PC-3 (cell line): ENCODE results near the gene HEATR3.

ENCODE experiments used
- EZH2 ChIP-seq: fragments of 300-600 bp; sonication (generic); IDR thresholded peaks from one replicate; pipeline ENCODE4 v1.6.1; 2017; ENCODE audit warnings: antibody characterized with exemption, mild to moderate bottlenecking, low read length; ENCODE audit not compliant: unreplicated experiment
- EZH2phosphoT487 ChIP-seq: fragments of 300-600 bp; sonication (generic); IDR thresholded peaks from 2 replicates; pipeline ENCODE4 v1.6.1; 2018; ENCODE audit warnings: mild to moderate bottlenecking, antibody characterized with exemption, low read length, borderline replicate concordance
- TF ChIP-seq, protein P1 (sequence below): fragments of 300-600 bp; sonication (generic); conservative IDR thresholded peaks from 2 replicates; pipeline ENCODE4 v1.5.1; 2017; ENCODE audit warnings: antibody characterized with exemption, low read depth, mild to moderate bottlenecking, low read length

DNA sequence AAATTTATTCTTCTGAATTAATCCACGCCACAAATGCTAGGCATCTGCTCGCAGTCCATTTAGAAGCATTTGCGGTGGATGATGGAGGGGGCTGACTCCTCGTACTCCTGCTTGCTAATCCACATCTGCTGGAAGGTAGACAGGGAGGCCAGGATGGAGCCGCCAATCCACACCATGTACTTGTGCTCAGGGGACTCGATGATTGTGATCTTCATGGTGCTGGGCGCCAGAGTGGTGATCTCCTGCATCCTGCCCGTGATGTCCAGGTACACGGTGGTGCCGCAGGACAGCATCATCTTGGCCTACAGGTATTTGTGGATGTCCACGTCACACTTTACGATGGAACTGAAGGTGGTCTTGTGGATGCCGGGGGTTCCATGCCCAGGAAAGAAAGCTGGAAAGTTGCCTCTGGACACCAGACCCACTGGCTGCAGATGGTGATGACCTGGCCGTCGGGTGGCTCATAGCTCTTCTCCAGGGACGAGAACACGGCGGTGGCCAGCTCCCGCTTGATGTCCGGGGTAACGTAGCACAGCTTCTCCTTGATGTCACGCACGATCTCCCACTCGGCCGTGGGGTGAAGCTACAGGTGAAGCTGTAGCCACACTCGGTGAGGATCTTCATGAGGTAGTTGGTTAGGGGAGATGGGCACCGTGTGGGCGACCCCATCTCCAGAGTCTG is 7.5 kb upstream of the HEATR3 start:
- TF ChIP-seq, protein P1, sequence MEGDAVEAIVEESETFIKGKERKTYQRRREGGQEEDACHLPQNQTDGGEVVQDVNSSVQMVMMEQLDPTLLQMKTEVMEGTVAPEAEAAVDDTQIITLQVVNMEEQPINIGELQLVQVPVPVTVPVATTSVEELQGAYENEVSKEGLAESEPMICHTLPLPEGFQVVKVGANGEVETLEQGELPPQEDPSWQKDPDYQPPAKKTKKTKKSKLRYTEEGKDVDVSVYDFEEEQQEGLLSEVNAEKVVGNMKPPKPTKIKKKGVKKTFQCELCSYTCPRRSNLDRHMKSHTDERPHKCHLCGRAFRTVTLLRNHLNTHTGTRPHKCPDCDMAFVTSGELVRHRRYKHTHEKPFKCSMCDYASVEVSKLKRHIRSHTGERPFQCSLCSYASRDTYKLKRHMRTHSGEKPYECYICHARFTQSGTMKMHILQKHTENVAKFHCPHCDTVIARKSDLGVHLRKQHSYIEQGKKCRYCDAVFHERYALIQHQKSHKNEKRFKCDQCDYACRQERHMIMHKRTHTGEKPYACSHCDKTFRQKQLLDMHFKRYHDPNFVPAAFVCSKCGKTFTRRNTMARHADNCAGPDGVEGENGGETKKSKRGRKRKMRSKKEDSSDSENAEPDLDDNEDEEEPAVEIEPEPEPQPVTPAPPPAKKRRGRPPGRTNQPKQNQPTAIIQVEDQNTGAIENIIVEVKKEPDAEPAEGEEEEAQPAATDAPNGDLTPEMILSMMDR = no peak
- TF ChIP-seq EZH2phosphoT487 = no peak
- TF ChIP-seq EZH2 = no peak
